Measurements from ENCODE around the gene PCDHGA1.
"Not testable (repeated sequence)": the region's sequence is repeated elsewhere in the genome, so short reads cannot be mapped to it uniquely, and the experiment has no call there.

The PCDHGA1 gene

GRCh38 chr5:141330299-141331080 is at the start of gene PCDHGA1:
TSS of gene PCDHGA1 (plus strand) at chr5:141330514.
- DNase-seq (ENCODE audit: low spot score), result no peak

GRCh38 chr5:141298376-141298775 is 31.9 kb upstream of the PCDHGA1 start:
- DNase-seq (ENCODE audit: low spot score), result no peak

- no peak for DNase-seq (ENCODE audit: low spot score)
Observed at GRCh38 chr5:141303756-141304155, 26.6 kb upstream of the PCDHGA1 start, which contains the start of gene SLC25A2. TSS of gene SLC25A2 (minus strand) at chr5:141304049. CDS start at chr5:141303865, 184 bp downstream.

GRCh38 chr5:141306630-141307029 is 23.7 kb upstream of the PCDHGA1 start:
- DNase-seq (ENCODE audit: low spot score), result no peak

GRCh38 chr5:141313711-141314110 is 16.6 kb upstream of the PCDHGA1 start:
- no peak for DNase-seq (ENCODE audit: low spot score)

DNA sequence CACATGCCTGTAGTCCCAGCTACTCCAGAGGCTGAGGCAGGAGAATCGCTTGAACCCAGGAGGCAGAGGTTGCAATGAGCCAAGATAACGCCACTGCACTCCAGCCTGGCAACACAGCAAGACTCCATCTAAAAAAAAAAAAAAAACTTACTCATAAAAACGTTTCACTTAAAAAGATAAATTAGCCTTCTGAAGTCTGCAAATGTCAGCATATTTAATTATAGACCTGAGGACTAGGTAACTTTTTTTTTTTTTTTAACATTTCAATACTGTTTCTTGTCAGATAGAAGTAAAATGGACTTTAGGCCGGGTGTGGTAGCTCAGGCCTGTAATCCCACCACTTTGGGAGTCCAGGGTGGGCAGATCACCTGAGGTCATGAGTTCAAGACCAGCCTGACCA is 13.4 kb upstream of the PCDHGA1 start:
- DNase-seq (ENCODE audit: low spot score), result not testable (repeated sequence)

GRCh38 chr5:141319202-141319601 is 11.1 kb upstream of the PCDHGA1 start:
- no peak for DNase-seq (ENCODE audit: low spot score)

GRCh38 chr5:141319699-141320098 is 10.6 kb upstream of the PCDHGA1 start:
- DNase-seq (ENCODE audit: low spot score), result no peak

DNA sequence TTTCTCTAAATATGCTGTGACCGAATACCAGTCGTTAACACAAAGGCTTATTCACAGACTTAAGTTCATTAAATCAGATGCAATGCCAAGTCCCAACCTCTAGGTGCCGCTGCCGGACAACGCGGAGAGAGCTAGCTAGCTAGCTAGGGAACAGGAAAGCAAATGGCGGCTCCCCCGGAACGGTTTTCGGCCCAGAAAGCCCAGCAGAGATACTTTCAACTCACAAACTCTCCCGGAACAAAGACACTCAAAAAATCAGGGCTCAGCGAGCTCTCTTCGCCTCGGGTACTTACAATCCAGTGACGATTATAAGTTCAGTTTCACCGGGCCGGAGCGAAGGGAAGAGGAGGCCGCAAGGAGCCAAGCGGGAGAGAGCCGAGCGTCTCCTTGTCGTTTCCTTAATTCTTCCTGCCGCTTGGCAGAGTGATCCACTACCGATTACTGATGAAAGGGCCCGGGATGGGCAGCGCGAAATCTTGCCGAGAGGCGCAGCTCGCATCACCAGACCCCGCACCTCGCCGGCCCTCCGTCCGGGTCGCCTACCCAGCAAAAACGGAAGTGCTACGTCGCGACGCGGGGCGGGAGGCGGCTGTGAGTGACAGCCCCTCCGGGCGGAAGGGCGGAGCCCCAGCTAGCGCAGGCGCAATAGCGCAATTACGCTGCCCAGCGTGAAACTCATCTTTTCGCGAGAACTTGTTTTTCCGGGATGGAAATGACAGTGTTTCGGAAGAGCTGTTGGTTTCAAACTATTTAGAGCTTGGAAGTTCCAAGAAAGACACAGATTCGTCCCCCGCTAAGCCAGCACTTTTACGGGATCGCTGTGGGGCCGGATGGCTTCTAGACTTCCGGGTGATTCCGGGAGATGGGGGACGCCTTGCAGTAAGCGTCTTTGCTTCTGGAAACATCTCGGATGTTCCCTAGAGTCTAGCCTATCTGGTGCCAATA is 9.8 kb upstream of the PCDHGA1 start, which contains the start of gene TAF7:
Gene TAF7, minus strand, starts transcription at position 560 of the 945 bp plus-strand sequence. CDS start 740 bp downstream, outside the sequence.
- peak; percentile 94 for DNase-seq (ENCODE audit: low spot score)

- no peak for DNase-seq (ENCODE audit: low spot score)
Observed at GRCh38 chr5:141322261-141322660, 8.1 kb upstream of the PCDHGA1 start.

- DNase-seq (ENCODE audit: low spot score), result no peak
Observed at GRCh38 chr5:141326088-141326854, 4.0 kb upstream of the PCDHGA1 start.

DNA sequence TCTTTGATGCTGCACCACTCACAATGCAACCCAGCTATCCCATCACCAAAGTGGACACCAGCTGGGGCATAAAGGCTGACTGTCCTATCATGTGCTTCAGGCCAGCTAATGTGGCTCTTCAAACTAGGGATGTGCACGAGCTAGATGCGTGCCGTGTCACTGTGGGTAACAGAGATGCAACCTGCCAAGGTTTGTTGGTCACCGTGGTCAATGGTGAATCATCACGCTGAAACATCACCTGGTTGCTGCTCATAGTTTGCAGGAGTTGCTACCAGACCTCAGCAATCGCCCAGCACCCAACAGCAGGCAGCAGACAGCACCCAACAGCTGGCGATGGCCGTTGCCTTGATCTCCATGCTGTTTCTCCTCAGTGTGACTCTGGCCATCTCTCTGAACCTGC is 2.1 kb upstream of the PCDHGA1 start:
- DNase-seq (ENCODE audit: low spot score), result no peak

- DNase-seq (ENCODE audit: low spot score), result not testable (repeated sequence)
Observed at GRCh38 chr5:141332571-141332970, 2.3 kb downstream of the PCDHGA1 start.

GRCh38 chr5:141338538-141339306 is 8.4 kb downstream of the PCDHGA1 start, which contains the start of gene PCDHGA2:
TSS of gene PCDHGA2 (plus strand) at chr5:141338760.
- DNase-seq (ENCODE audit: low spot score), result no peak

GRCh38 chr5:141340781-141341354 is 10.6 kb downstream of the PCDHGA1 start:
- not testable (repeated sequence) for DNase-seq (ENCODE audit: low spot score)

DNA sequence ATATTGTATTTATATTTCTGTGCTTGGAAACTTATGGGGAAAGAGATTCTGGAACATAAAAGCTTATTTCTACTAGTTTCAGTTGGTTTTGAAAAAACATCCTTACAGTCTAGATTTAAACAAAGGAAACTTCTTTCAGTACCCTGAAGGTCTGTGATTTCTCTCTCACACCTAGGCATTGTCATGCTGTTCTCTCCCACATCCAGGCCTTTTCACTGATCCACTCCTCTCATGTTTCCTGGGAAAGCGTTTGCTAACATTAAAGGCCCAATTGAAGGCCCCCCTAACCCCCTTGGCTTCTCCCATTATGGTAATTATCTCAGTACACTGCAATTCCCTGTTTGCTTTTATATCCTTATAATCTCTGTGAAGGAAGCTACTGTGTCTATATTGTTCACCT is 12.5 kb downstream of the PCDHGA1 start:
- no peak for DNase-seq (ENCODE audit: low spot score)

GRCh38 chr5:141343242-141343952 is 13.1 kb downstream of the PCDHGA1 start, which contains the start of gene PCDHGA3:
TSS of gene PCDHGA3 (plus strand) at chr5:141343829. CDS start at chr5:141344034, 205 bp downstream.
- no peak for DNase-seq (ENCODE audit: low spot score)

DNA sequence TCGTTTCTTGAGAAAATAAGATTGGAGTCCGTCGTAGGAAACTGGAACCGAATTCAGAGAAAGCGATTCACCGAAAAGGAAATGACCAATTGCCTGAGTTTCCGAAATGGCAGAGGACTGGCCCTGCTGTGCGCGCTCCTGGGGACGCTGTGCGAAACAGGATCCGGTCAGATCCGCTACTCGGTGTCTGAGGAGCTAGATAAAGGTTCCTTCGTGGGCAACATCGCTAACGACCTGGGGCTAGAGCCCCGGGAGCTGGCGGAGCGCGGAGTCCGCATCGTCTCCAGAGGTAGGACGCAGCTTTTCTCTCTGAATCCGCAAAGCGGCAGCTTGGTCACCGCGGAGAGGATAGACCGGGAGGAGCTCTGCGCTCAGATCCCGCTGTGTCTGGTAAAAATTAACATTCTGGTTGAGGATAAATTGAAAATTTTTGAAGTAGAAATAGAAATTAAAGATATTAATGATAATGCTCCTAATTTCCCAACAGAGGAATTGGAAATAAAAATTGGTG is 13.7 kb downstream of the PCDHGA1 start:
- DNase-seq (ENCODE audit: low spot score), result no peak

- DNase-seq (ENCODE audit: low spot score), result no peak
Observed at GRCh38 chr5:141345327-141345726, 15.0 kb downstream of the PCDHGA1 start.

DNA sequence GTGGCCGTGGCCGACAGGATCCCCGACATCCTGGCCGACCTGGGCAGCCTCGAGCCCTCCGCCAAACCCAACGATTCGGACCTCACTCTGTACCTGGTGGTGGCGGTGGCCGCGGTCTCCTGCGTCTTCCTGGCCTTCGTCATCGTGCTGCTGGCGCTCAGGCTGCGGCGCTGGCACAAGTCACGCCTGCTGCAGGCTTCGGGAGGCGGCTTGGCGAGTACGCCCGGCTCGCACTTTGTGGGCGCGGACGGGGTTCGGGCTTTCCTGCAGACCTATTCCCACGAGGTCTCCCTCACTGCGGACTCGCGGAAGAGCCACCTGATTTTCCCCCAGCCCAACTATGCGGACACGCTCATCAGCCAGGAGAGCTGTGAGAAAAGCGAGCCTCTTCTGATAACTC is 15.7 kb downstream of the PCDHGA1 start:
- DNase-seq (ENCODE audit: low spot score), result not testable (repeated sequence)

Measured in left forelimb (tissue), 1 donor.